ENCODE measurements around the gene TM2D3.

DNA sequence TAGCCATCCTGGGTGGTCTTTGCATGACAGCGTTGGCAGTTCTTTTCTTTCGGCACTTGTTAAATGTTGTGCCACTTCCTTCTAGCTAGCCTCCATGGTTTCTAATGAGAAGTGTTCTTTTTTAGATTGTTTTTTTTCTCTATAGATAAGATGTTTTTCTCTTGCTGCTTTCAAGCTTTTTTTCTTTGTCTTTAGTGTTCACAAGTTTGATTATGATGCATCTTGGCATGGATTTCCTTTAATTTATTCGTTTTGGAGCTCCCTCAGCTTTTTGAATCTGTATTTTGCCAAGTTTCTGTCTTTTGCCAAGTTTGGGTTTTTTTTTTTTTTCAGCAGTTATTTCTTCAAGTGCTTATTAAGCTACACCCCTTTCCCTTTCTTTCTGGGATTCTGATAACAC lies 53.1 kb downstream of the TM2D3 start:
- TF ChIP-seq EZH2phosphoT487 (IDR thresholded peaks at IDR 0.05; ENCODE audit: insufficient read depth, low read depth): no peak
- no peak for TF ChIP-seq EZH2 (IDR thresholded peaks at IDR 0.05; ENCODE audit: insufficient read depth, poor library complexity, severe bottlenecking)

Measured in GM23248 (cell line).